BE2C (cell line): ENCODE data around the gene CLP1.

Experiments used
- DNase-seq: peaks from one replicate; pipeline ENCODE4 v3.0.0-alpha.2; 2020
- H3K27me3 ChIP-seq: fragments of 250-450 bp; sonication (Bioruptor Pico); 2 replicates; pipeline ENCODE4 v1.5.1; 2020; ENCODE audit warnings: mild to moderate bottlenecking
- H3K36me3 ChIP-seq: fragments of 250-450 bp; sonication (Bioruptor Pico); 2 replicates; pipeline ENCODE4 v1.5.1; 2020; ENCODE audit warnings: mild to moderate bottlenecking
- H3K4me1 ChIP-seq: fragments of 250-450 bp; sonication (Bioruptor Pico); 2 replicates; pipeline ENCODE4 v1.5.1; 2020
- H3K4me3 ChIP-seq: 2 replicates; pipeline ENCODE4 v1.5.1; 2011; ENCODE audit warnings: low read depth, low read length
- H3K9me3 ChIP-seq: fragments of 250-450 bp; sonication (Bioruptor Pico); 2 replicates; pipeline ENCODE4 v1.5.1; 2020
- TF ChIP-seq, protein P1 (sequence below): IDR thresholded peaks from 2 replicates; pipeline ENCODE4 v1.5.1; 2012; ENCODE audit warnings: mild to moderate bottlenecking, low read depth, low read length

CLP1 gene

DNA sequence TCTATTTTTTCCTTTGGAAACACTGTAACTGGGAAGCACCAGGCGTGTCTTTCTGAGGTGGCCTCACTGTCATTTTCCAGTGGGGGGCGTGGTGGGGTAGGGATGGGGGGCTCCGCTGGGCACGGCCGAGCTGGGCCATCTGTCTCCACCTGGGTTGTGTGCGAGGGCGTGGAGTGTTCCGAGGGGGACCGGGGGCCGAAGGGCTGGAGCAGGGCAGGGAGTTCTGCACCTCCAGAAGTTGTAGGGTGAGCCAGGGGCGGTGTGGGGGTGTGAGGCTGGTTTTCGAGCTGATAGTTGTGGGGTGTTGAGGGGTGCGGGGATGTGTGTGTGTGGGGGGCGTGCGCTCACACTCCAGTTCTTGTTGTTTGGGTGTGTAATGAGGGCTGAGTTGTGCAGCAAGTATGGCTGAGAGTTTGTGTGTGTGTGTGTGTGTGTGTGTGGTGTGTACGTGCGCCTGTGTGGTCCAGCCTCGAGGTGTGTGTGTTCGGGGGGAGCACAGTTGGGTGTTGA is 18.7 kb upstream of the CLP1 start:
- H3K4me1 ChIP-seq, result no peaks in the 10 kb centered on the region
- DNase-seq, result no peak
- H3K9me3 ChIP-seq, result no peaks in the 10 kb centered on the region
- no peaks in the 10 kb centered on the region for H3K36me3 ChIP-seq
- H3K27me3 ChIP-seq, result no peaks in the 10 kb centered on the region
- peak overlapping the region; percentile 77 for H3K4me3 ChIP-seq
- TF ChIP-seq, protein P1, sequence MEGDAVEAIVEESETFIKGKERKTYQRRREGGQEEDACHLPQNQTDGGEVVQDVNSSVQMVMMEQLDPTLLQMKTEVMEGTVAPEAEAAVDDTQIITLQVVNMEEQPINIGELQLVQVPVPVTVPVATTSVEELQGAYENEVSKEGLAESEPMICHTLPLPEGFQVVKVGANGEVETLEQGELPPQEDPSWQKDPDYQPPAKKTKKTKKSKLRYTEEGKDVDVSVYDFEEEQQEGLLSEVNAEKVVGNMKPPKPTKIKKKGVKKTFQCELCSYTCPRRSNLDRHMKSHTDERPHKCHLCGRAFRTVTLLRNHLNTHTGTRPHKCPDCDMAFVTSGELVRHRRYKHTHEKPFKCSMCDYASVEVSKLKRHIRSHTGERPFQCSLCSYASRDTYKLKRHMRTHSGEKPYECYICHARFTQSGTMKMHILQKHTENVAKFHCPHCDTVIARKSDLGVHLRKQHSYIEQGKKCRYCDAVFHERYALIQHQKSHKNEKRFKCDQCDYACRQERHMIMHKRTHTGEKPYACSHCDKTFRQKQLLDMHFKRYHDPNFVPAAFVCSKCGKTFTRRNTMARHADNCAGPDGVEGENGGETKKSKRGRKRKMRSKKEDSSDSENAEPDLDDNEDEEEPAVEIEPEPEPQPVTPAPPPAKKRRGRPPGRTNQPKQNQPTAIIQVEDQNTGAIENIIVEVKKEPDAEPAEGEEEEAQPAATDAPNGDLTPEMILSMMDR, result no peak

DNA sequence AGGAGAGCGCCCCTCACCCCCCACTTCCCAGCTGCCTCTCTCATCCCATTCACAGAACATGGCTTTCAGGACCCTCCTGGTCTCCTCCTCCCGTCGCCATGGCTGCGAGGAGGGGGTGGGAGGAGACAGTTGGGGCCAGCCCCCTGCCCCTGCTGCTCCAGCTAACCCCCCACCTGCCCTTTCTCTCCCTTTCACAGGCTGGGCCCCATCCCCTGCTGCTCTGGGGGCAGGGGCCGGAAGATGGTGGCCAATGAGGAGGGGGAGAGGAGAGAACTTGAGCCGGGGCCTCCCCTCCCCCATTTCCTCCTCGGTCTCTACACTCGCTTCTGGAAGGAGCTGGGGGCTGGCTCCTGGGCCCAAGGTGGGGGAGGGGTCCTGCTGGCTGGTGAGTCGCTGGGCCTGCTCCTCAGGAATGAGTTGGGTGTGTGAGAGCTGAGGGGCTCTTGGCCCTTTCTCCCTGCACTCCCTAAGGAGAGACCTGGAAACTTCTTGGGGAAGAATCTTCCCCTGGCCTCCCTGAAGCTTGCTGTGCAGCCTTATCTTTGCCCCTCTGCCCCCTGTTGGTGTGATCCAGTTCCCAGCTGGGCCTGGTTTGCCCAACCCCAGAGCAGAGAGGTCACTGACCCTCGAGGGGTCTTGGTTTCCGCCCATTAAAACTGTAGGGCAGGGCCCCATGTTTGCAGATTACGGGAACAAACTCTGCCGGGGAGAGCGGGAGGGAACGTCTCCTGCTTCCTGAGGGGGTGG is 18.1 kb upstream of the CLP1 start:
- H3K4me3 ChIP-seq, result peak overlapping the region; percentile 77
- DNase-seq, result peak; percentile 28
- TF ChIP-seq, protein P1, result no peak

DNA sequence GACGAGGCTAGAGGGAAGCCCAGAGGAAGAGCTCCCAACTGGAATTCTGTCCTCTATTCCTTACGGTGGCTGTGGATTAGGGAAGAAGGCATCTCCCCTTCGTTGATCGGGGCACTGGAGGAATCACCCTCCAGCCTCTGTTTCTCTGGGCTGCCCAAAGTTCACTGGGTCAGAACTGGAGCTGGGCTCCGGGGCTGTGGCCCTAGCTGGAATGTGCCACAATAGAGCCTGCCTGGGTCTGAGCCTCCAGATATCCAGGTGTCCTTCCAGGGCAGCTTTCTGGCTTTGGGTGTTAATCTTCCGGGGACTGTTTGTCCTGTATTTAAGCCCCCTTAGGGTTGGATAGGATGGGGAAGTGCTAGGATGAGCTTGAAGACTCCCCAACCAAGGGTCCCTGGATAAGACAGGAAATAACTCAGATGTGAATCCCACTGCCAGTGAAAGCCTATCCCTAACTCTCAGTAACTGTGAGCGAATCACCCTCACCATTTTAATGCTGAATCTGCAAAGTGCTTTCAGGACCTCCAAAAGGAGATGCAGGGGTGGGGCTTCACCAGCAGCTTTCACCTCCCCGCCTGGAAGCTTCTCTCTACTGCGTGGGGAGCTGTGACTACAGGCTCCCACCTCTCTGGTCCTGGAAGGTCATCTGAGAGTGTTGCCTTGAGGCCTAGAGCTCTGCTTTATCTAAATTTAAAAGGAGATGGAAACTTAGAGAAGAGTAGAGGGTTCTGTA is 17.3 kb upstream of the CLP1 start:
- Histone ChIP-seq H3K36me3 (no peaks in the 10 kb centered on the region), H3K27me3 (no peaks in the 10 kb centered on the region), H3K4me3 (no peak overlapping the region), H3K9me3 (no peaks in the 10 kb centered on the region), H3K4me1 (no peaks in the 10 kb centered on the region)
- DNase-seq, result no peak
- TF ChIP-seq, protein P1, result no peak

More for the DNA sequence above, 18.1 kb upstream of the CLP1 start:
- no peaks in the 10 kb centered on the region for H3K36me3 ChIP-seq
- no peaks in the 10 kb centered on the region for H3K9me3 ChIP-seq
- no peaks in the 10 kb centered on the region for H3K4me1 ChIP-seq
- no peaks in the 10 kb centered on the region for H3K27me3 ChIP-seq

DNA sequence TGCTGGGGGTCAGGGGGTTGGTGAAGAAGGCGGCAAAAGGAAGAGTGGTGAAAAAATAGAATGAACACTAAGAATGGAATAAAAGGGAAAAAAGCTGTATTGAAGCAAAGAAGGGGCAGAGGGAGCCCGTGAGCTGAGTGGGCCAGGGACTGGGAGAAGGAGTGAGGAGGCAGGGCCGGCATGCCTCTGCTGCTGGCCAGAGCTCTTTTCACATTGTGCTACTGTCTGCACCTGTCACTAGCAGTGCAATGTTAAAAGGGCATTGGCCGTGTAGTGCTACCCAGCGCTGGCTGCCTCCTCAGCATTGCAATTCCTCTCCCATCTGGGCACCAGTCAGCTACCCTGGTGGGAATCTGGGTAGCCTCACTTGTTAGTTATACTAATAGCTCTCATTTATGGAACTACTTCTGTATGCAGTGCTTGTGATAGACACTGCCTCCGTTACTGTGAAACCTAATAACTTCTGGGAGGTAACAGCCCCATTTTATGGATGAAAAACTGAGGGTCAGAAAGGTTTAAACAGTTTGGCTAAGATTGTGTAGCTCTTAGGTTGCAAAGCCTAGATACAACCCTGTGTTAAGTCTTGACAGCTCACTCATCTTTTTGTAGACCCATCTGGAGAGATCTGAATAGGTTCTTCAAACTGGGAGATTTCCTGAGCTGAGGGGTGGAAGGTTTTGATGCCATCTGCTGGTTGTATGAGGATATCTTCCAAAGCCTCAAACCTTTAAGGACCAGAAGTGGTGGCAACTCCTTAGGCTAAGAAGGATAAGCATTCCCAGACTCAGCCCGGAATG is 16.4 kb upstream of the CLP1 start:
- DNase-seq, result peak; percentile 31
- Histone ChIP-seq H3K4me3 (no peak overlapping the region), H3K9me3 (no peaks in the 10 kb centered on the region), H3K4me1 (no peaks in the 10 kb centered on the region), H3K27me3 (peaks cover 3% of the 10 kb centered on the region), H3K36me3 (no peaks in the 10 kb centered on the region)
- TF ChIP-seq, protein P1, result peak; percentile 47

DNA sequence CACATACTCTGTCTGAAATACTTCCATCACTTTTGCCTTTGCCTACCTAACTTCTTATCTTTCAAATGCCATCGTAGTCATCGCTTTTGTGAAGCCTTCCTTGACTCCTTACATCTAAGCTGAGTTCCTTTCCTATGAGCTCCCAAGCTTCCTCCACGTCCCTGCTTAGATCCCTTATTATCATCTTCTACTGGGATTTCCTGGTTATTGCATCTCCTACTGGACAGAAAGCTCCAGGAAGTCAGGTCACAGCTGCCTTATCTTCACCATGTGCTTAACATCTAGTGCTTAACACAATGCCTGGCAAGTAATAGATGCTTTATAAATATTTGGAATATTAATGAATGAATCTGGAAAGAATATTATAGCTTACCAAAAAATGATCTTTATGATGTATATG is 13.8 kb upstream of the CLP1 start:
- TF ChIP-seq, protein P1, result no peak
- DNase-seq, result no peak
- Histone ChIP-seq H3K4me3 (no peak overlapping the region), H3K9me3 (no peaks in the 10 kb centered on the region), H3K36me3 (no peaks in the 10 kb centered on the region), H3K4me1 (no peaks in the 10 kb centered on the region), H3K27me3 (peaks cover 29% of the 10 kb centered on the region)
